Upper lobe of left lung (tissue), 4 donors: ENCODE results near the gene RTL10.

Experiments
- EP300 ChIP-seq, 4 donors: sonication (generic); formaldehyde crosslinking; IDR thresholded peaks; one replicate each; pipeline ENCODE4 v1.5.1; 2017; ENCODE audit warnings: antibody characterized with exemption in 4 of 4, control low read depth in 2 of 4
- POLR2A ChIP-seq, 4 donors: fragments of 450-650 bp; IDR thresholded peaks; one replicate each; pipeline ENCODE4 v1.5.1; 2016 to 2017; ENCODE audit warnings: antibody characterized with exemption in 4 of 4, mild to moderate bottlenecking in 2 of 4
- TF ChIP-seq, protein P1 (sequence below), 6 experiments: fragments of 450-650 bp in 4 of 6; fragments of 200-600 bp in 2 of 6; sonication (generic) in 2 of 6; IDR thresholded peaks; one replicate each; pipeline ENCODE4 v1.5.1; 2016 to 2019; ENCODE audit warnings: antibody characterized with exemption in 6 of 6

DNA sequence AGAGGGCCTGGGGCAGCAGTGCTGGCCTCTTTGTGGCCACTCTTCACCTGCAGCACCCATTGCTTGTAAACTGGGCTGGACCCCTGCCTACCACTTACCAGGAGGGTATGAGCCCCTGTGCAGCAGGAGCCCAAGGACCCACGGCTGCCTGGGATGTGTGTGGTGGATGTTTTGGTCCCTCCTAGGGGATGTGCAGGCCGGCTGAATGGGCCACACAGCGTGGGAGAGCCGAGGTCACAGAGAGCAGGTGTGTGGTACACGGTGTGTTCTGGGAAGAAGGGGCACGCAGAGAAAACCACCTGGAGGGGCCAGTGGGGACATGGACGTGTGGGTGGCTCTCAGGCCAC, 19.3 kb upstream of the RTL10 start:
- TF ChIP-seq, protein P1, sequence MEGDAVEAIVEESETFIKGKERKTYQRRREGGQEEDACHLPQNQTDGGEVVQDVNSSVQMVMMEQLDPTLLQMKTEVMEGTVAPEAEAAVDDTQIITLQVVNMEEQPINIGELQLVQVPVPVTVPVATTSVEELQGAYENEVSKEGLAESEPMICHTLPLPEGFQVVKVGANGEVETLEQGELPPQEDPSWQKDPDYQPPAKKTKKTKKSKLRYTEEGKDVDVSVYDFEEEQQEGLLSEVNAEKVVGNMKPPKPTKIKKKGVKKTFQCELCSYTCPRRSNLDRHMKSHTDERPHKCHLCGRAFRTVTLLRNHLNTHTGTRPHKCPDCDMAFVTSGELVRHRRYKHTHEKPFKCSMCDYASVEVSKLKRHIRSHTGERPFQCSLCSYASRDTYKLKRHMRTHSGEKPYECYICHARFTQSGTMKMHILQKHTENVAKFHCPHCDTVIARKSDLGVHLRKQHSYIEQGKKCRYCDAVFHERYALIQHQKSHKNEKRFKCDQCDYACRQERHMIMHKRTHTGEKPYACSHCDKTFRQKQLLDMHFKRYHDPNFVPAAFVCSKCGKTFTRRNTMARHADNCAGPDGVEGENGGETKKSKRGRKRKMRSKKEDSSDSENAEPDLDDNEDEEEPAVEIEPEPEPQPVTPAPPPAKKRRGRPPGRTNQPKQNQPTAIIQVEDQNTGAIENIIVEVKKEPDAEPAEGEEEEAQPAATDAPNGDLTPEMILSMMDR (IDR thresholded peaks at IDR 0.05), result no peak
- TF ChIP-seq POLR2A (IDR thresholded peaks at IDR 0.05), result no peak
- no peak for TF ChIP-seq EP300 (IDR thresholded peaks at IDR 0.05)
